ENCODE results near the gene RBM17.

Gene RBM17

DNA sequence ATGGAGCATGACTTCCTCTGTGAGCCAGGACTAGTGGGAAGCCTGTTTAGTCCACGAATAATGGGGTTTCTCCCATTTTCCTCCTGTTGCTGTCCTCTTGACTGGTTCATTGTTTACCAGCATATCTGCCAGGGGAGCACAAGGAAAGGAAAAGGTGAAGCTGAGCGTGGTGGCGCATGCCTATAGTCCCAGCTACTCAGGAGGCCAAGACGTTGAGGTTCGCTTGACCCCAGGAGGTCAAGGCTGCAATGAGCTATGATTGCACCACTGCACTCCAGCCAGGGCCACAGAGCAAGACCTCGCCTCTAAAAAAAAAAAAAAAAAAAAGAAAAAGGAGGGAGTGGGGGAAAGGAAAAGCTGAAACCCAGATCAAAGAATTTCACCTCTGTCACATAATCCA lies 20.8 kb upstream of the RBM17 start:
- no peak overlapping the region for H3K27ac ChIP-seq (ENCODE audit: low read depth, low read length)
- H3K4me1 ChIP-seq (ENCODE audit: control insufficient read depth in 1 of 2, insufficient read depth in 2 of 2, low read length in 2 of 2): peaks cover 11 to 12% of the 10 kb centered on the region in 2 donors
- no peaks in the 10 kb centered on the region for H3K36me3 ChIP-seq (ENCODE audit: control insufficient read depth in 1 of 2, insufficient read depth in 2 of 2, low read length in 2 of 2)
- no peak overlapping the region for H3K9ac ChIP-seq (ENCODE audit: low read depth in 1 of 2, low read length in 2 of 2)
- no peaks in the 10 kb centered on the region for H3K9me3 ChIP-seq (ENCODE audit: control insufficient read depth in 1 of 2, low read length in 2 of 2)
- no peaks in the 10 kb centered on the region for H3K27me3 ChIP-seq (ENCODE audit: control insufficient read depth in 1 of 2, insufficient read depth in 2 of 2, low read length in 2 of 2)
- no peak overlapping the region for H3K4me3 ChIP-seq (ENCODE audit: low read depth in 1 of 2, low read length in 2 of 2)

DNA sequence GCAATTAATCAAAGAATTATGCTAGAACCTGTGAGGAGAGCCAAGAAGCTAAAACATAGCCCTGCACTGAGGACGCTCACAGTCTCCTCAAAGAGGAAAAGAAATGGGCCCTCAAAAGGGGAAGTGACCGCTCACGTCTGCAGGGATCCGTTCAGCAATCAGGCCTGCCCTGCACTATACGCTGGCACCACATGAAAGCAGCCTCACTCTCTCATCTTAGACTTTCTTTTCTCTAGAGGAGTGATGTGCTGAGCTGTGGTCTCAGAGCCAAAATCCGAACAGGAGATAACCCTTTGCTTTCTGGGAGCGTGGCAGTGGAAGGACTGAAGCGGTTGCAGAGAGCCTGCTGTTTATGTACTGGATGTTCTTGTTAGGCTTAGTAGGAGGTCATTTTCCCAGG lies 20.4 kb upstream of the RBM17 start:
- Histone ChIP-seq H3K27ac (ENCODE audit: low read depth, low read length) (no peak overlapping the region), H3K4me3 (ENCODE audit: low read depth in 1 of 2, low read length in 2 of 2) (no peak overlapping the region), H3K9me3 (ENCODE audit: control insufficient read depth in 1 of 2, low read length in 2 of 2) (no peaks in the 10 kb centered on the region)

DNA sequence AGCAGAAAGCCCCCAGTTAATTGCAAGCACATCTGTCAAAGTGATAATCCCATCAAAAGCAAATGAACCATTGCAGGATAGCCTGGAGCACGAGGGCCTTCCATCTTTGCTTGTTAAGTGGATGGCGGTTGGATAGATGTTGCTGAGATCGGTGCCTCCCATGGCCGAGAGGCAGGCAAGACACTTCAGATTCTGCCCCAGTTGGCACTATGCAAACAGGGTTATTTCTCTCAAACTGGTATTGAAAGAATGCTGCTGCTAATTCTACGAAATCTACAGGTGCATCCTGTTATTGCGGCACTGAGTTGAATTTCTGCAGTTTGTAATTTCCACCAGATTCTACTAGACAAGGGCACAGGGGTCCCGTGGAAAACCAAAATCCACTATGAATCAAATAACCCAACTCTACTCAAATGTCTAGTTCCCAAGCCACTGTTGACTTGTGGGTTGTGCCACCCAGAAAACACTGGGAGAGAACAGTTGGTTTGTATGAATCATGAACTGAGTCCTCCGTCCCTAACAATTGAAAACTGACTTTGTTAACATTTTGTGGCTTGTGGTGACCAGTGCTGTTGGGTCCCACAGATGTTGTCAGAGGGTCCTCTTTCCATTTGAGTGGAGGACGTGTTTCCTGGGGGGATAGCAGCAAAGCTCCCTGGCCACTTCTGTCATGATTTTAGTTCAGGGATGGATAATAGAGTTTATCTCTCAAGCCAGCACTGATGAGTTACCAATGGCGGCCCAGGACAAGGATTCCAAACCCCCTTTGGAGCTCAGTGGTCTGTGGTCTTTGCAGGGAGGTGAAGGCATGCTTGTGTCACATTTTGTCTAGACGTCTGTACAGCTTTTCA lies 19.5 kb upstream of the RBM17 start:
- no peak overlapping the region for H3K4me3 ChIP-seq (ENCODE audit: low read depth in 1 of 2, low read length in 2 of 2)
- no peak overlapping the region for H3K9ac ChIP-seq (ENCODE audit: low read depth in 1 of 2, low read length in 2 of 2)
- H3K36me3 ChIP-seq (ENCODE audit: control insufficient read depth in 1 of 2, insufficient read depth in 2 of 2, low read length in 2 of 2): no peaks in the 10 kb centered on the region
- H3K27ac ChIP-seq (ENCODE audit: low read depth, low read length): no peak overlapping the region
- H3K4me1 ChIP-seq (ENCODE audit: control insufficient read depth in 1 of 2, insufficient read depth in 2 of 2, low read length in 2 of 2): peaks cover 11 to 12% of the 10 kb centered on the region in 2 donors
- no peaks in the 10 kb centered on the region for H3K9me3 ChIP-seq (ENCODE audit: control insufficient read depth in 1 of 2, low read length in 2 of 2)
- no peaks in the 10 kb centered on the region for H3K27me3 ChIP-seq (ENCODE audit: control insufficient read depth in 1 of 2, insufficient read depth in 2 of 2, low read length in 2 of 2)

More for the DNA sequence above, 20.4 kb upstream of the RBM17 start:
- no peaks in the 10 kb centered on the region for H3K27me3 ChIP-seq (ENCODE audit: control insufficient read depth in 1 of 2, insufficient read depth in 2 of 2, low read length in 2 of 2)
- H3K4me1 ChIP-seq (ENCODE audit: control insufficient read depth in 1 of 2, insufficient read depth in 2 of 2, low read length in 2 of 2): peaks cover 11 to 12% of the 10 kb centered on the region in 2 donors
- H3K9ac ChIP-seq (ENCODE audit: low read depth in 1 of 2, low read length in 2 of 2): no peak overlapping the region
- H3K36me3 ChIP-seq (ENCODE audit: control insufficient read depth in 1 of 2, insufficient read depth in 2 of 2, low read length in 2 of 2): no peaks in the 10 kb centered on the region

DNA sequence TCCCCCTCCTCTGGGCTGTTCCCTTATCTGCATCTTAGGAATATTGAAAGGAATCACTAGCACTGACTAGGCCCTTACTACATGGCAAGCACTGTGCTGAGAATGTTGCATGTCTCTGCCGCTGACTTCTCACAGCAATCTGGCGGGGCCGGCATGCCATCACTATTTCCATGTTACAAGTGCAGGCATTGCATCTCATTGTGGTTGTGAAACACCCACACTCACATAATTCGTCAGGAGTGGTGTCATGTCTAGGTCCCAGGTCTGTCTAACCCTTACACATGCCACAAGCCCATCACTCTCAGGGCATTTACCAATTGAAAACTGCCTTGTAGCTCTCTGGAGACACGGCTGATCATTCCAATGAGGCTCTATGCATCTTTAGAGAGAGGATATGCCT lies 18.2 kb upstream of the RBM17 start:
- H3K4me1 ChIP-seq (ENCODE audit: control insufficient read depth in 1 of 2, insufficient read depth in 2 of 2, low read length in 2 of 2): peaks cover 11 to 12% of the 10 kb centered on the region in 2 donors
- H3K27ac ChIP-seq (ENCODE audit: low read depth, low read length): no peak overlapping the region
- no peak overlapping the region for H3K4me3 ChIP-seq (ENCODE audit: low read depth in 1 of 2, low read length in 2 of 2)
- no peak overlapping the region for H3K9ac ChIP-seq (ENCODE audit: low read depth in 1 of 2, low read length in 2 of 2)
- no peaks in the 10 kb centered on the region for H3K36me3 ChIP-seq (ENCODE audit: control insufficient read depth in 1 of 2, insufficient read depth in 2 of 2, low read length in 2 of 2)
- H3K9me3 ChIP-seq (ENCODE audit: control insufficient read depth in 1 of 2, low read length in 2 of 2): no peaks in the 10 kb centered on the region
- peaks cover 0 to 4% of the 10 kb centered on the region in 2 donors for H3K27me3 ChIP-seq (ENCODE audit: control insufficient read depth in 1 of 2, insufficient read depth in 2 of 2, low read length in 2 of 2)

DNA sequence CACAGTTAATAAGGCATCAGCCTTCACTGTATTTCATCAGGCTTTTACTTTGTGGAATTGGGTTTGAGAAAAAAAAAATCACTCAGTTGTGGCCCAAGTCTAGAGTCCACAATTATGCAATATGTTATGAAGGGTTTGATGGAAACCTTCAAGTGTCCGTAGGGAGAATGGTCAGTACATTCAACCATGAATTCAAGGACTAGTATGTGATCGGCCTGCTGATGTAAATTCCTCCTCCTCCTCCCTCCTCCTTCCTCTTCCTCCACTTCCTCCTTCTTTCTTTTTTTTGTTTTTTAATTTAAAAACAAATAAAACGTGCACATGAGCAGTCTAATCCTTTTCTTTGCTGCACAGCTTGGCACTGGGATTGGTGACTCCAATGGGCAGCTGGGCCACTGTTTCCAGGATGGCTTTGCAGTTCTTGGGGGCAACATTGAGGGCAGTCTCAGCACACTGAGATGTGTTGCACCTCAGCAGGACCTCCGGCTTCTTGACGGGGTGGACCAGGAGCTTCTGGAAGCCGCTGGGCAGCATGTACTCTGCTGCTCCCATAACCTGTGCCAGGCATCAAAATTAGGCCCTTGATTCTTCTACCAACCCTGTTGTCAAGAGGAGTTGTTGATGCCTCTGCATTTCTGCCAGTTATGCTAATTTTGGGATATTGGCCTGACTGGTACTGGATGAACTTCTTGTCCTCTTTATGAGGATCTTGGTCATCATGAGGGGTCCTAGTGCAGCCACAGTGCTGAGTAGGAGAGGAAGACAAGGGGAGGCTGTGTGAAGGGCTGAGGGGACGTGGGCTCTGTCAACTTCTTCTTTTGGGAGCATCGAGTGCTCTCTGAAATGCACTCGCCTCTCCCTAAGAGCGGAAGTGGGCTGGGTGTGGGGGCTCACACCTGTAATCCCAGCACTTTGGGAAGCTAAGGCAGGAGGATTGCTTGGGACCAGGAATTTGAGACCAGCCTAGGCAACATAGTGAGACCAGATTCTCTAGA lies 17.4 kb upstream of the RBM17 start:
- Histone ChIP-seq H3K36me3 (ENCODE audit: control insufficient read depth in 1 of 2, insufficient read depth in 2 of 2, low read length in 2 of 2) (no peaks in the 10 kb centered on the region), H3K27ac (ENCODE audit: low read depth, low read length) (no peak overlapping the region), H3K4me3 (ENCODE audit: low read depth in 1 of 2, low read length in 2 of 2) (no peak overlapping the region), H3K9ac (ENCODE audit: low read depth in 1 of 2, low read length in 2 of 2) (no peak overlapping the region), H3K9me3 (ENCODE audit: control insufficient read depth in 1 of 2, low read length in 2 of 2) (no peaks in the 10 kb centered on the region), H3K4me1 (ENCODE audit: control insufficient read depth in 1 of 2, insufficient read depth in 2 of 2, low read length in 2 of 2) (peaks cover 11 to 12% of the 10 kb centered on the region in 2 donors), H3K27me3 (ENCODE audit: control insufficient read depth in 1 of 2, insufficient read depth in 2 of 2, low read length in 2 of 2) (peaks cover 0 to 4% of the 10 kb centered on the region in 2 donors)

DNA sequence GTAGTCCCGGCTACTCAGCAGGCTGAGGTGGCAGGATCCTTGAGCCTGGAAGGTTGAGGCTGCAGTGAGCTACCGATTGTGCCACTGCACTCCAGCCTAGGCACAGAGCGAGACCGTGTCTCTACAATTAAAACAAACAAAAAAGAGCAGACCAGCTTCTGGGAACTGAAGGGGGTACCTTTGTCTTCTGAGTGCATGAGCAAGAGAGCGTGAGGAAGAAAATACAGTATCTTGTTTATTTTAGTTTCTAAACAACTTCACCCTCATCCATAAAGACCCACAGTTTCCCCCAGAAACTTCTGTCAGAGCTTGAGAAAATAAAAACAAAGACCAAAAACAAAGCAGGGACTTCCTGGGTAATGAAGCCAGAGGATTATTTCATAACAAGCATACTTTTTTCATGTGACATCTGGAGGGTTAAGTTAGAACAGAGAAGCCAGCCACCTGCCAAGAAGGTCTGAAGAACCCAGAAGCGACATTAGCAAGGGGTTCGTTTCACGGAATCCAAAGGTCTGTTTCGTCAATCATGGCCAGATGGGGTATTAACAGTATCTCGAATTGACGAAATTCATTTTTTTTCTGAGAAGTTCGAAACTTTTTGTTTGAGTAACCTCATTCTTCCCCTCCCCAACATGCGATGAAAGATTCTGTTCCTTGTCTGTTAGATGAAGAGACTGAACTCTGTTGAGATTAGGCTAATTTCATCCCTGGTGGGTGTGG lies 16.5 kb upstream of the RBM17 start:
- H3K4me3 ChIP-seq (ENCODE audit: low read depth in 1 of 2, low read length in 2 of 2): no peak overlapping the region
- H3K9me3 ChIP-seq (ENCODE audit: control insufficient read depth in 1 of 2, low read length in 2 of 2): no peaks in the 10 kb centered on the region
- H3K36me3 ChIP-seq (ENCODE audit: control insufficient read depth in 1 of 2, insufficient read depth in 2 of 2, low read length in 2 of 2): no peaks in the 10 kb centered on the region
- H3K27me3 ChIP-seq (ENCODE audit: control insufficient read depth in 1 of 2, insufficient read depth in 2 of 2, low read length in 2 of 2): peaks cover 0 to 4% of the 10 kb centered on the region in 2 donors
- no peak overlapping the region for H3K27ac ChIP-seq (ENCODE audit: low read depth, low read length)
- no peak overlapping the region for H3K9ac ChIP-seq (ENCODE audit: low read depth in 1 of 2, low read length in 2 of 2)
- H3K4me1 ChIP-seq (ENCODE audit: control insufficient read depth in 1 of 2, insufficient read depth in 2 of 2, low read length in 2 of 2): peaks cover 11 to 12% of the 10 kb centered on the region in 2 donors

DNA sequence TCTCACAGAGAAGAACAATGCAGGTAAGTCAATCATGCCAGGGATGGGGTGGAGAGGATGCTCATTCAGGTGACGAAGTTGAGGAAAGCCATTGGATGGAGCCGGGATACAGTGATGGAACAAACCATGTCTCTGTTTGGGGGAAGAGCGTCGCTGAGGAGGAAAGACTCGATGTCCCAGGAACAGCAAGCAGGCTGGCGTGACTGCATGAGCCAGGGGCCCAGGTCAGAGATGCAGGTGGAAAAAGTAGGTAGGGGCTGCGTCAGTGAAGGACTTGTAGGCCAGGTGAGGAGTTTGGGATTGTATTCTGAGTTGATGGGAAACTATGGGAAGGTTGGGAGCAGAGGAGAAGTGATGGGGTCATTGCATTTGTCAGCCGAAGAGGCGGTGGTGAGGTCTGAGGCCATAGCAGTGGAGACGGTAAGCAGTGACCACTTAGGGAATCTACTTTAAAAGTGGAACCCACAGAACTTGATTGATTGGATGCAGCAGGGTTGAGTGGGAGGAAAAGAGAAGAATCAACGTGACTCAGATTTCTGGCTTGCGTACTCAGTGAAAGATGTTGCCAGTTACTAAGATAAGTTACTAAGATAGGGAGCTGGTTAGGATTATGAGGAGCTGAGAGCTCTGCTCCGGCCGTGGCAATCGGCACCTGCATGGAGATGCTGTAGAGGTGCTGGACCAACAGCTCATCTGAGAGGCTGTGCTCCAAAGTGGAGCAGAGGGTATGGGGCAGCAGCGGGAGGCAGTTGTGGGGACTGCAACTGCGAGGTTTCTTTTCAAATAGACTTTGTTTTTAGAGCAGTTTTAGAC lies 14.1 kb upstream of the RBM17 start:
- no peak overlapping the region for H3K27ac ChIP-seq (ENCODE audit: low read depth, low read length)
- no peak overlapping the region for H3K4me3 ChIP-seq (ENCODE audit: low read depth in 1 of 2, low read length in 2 of 2)
- no peak overlapping the region for H3K9ac ChIP-seq (ENCODE audit: low read depth in 1 of 2, low read length in 2 of 2)

DNA sequence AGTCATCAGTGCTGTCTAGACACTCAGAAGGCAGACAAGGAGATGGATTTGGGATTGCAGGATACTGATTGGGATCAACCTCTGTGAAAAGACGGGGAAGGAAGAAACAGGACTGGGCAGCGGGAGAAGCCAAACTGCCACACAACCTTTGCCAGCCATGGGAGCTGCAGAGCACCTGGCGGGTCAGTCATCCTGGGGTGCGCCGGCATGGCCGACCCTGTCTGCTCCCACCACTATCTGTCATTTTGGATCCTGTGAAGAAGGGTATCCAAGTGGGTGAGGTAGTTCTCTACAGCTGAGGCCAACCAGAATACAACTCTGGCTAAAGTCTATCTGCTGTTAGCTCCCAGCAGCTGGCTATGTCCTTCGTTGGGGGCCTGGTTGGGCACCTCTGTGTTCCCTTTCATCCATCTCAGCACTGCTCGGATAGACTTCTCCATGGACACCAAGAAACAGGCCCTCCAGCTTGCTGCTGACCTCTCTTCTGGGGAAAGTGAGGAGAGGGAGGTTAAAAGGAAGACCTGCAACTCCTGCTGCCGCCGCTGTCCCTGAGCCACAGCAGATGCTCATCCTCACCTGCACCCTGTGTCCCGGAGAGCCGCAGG lies 11.7 kb upstream of the RBM17 start:
- Histone ChIP-seq H3K4me1 (ENCODE audit: control insufficient read depth in 1 of 2, insufficient read depth in 2 of 2, low read length in 2 of 2) (peaks cover under 1 to 3% of the 10 kb centered on the region in 2 donors), H3K36me3 (ENCODE audit: control insufficient read depth in 1 of 2, insufficient read depth in 2 of 2, low read length in 2 of 2) (no peaks in the 10 kb centered on the region), H3K9ac (ENCODE audit: low read depth in 1 of 2, low read length in 2 of 2) (no peak overlapping the region), H3K27ac (ENCODE audit: low read depth, low read length) (no peak overlapping the region), H3K27me3 (ENCODE audit: control insufficient read depth in 1 of 2, insufficient read depth in 2 of 2, low read length in 2 of 2) (peaks cover 0 to 4% of the 10 kb centered on the region in 2 donors), H3K4me3 (ENCODE audit: low read depth in 1 of 2, low read length in 2 of 2) (no peak overlapping the region), H3K9me3 (ENCODE audit: control insufficient read depth in 1 of 2, low read length in 2 of 2) (no peaks in the 10 kb centered on the region)

More for the DNA sequence above, 14.1 kb upstream of the RBM17 start:
- peaks cover 11 to 12% of the 10 kb centered on the region in 2 donors for H3K4me1 ChIP-seq (ENCODE audit: control insufficient read depth in 1 of 2, insufficient read depth in 2 of 2, low read length in 2 of 2)
- no peaks in the 10 kb centered on the region for H3K9me3 ChIP-seq (ENCODE audit: control insufficient read depth in 1 of 2, low read length in 2 of 2)
- H3K36me3 ChIP-seq (ENCODE audit: control insufficient read depth in 1 of 2, insufficient read depth in 2 of 2, low read length in 2 of 2): no peaks in the 10 kb centered on the region
- peaks cover 0 to 4% of the 10 kb centered on the region in 2 donors for H3K27me3 ChIP-seq (ENCODE audit: control insufficient read depth in 1 of 2, insufficient read depth in 2 of 2, low read length in 2 of 2)

DNA sequence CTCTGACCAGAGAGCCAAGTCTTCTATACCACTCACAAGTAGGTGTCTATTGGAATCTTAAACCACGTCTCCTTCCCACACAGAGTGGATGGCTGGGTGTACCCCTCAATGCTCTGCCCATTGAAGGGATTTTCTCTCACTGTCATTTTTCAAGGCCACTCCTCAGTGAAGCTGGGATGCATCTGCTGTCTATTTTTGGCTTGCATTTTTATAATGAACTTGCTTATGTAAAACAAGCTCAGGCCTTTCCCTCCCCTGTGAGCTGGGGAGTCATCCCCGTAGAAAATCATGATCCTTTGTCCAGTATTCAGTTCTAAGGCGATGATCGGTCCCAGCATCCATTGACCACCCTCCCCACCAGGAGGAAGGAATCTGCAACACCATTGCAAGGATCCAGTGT lies 9.8 kb upstream of the RBM17 start:
- H3K9ac ChIP-seq (ENCODE audit: low read depth in 1 of 2, low read length in 2 of 2): no peak overlapping the region
- H3K27ac ChIP-seq (ENCODE audit: low read depth, low read length): no peak overlapping the region
- H3K4me1 ChIP-seq (ENCODE audit: control insufficient read depth in 1 of 2, insufficient read depth in 2 of 2, low read length in 2 of 2): peaks cover 0 to 11% of the 10 kb centered on the region in 2 donors
- H3K9me3 ChIP-seq (ENCODE audit: control insufficient read depth in 1 of 2, low read length in 2 of 2): no peaks in the 10 kb centered on the region
- H3K4me3 ChIP-seq (ENCODE audit: low read depth in 1 of 2, low read length in 2 of 2): no peak overlapping the region
- H3K27me3 ChIP-seq (ENCODE audit: control insufficient read depth in 1 of 2, insufficient read depth in 2 of 2, low read length in 2 of 2): peaks cover 3 to 20% of the 10 kb centered on the region in 2 donors
- H3K36me3 ChIP-seq (ENCODE audit: control insufficient read depth in 1 of 2, insufficient read depth in 2 of 2, low read length in 2 of 2): no peaks in the 10 kb centered on the region
